Sigmoid colon (tissue), 3 donors: Measurements from ENCODE around the gene TFE3.

Experiments
- CTCF ChIP-seq, 4 experiments: fragments of 450-650 bp in 3 of 4; fragments of 200-600 bp in 1 of 4; IDR thresholded peaks; one replicate each; pipeline ENCODE4 v1.5.1; 2016 to 2019; ENCODE audit warnings: antibody characterized with exemption in 4 of 4, mild to moderate bottlenecking in 3 of 4, moderate library complexity in 2 of 4
- POLR2A ChIP-seq, 2 donors: fragments of 450-650 bp; IDR thresholded peaks; one replicate each; pipeline ENCODE4 v1.6.1; 2016; ENCODE audit warnings: antibody characterized with exemption in 2 of 2, mild to moderate bottlenecking in 2 of 2, moderate library complexity in 2 of 2

GRCh38 chrX:49066690-49067089 lies 23.5 kb upstream of the TFE3 start:
- TF ChIP-seq CTCF (IDR thresholded peaks at IDR 0.05) = no peak
- no peak for TF ChIP-seq POLR2A (IDR thresholded peaks at IDR 0.05)
